HG02870 (cell line): ENCODE results near the gene SAMD14.
A peak's percentile ranks its signal among the peaks of the same experiment; 100 is the strongest.

ENCODE experiments used
- ATAC-seq: cut with Tn5 transposase; IDR thresholded peaks from one replicate; pipeline ENCODE4 v1.9.1; 2021; ENCODE audit warnings: mild to moderate bottlenecking, moderate library complexity; ENCODE audit not compliant: unreplicated experiment

SAMD14 gene

GRCh38 chr17:50148226-50149090, 18.5 kb upstream of the SAMD14 start:
- peak; percentile 38 for ATAC-seq

DNA sequence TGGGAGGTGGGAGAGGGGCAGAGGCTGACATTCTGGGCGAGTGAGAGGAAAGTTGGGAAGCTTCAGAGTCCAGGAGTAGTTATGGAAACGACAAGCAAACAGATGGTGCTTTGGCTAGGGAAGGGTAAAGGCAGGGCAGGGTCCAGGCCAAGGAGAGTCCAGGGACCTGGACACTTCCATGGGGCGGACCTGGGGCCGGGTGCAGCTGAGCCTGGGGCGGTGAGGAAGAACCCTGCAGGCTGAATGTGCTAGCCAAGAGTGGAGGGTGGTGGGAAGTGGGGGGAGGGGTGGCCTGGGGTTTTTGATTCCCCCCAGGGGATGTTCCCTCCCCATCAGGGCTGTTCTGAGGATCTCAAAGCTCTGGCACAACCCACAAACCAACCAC, 17.9 kb upstream of the SAMD14 start:
- no peak for ATAC-seq

- ATAC-seq = no peak
Measured at GRCh38 chr17:50146927-50147665, 17.1 kb upstream of the SAMD14 start.

DNA sequence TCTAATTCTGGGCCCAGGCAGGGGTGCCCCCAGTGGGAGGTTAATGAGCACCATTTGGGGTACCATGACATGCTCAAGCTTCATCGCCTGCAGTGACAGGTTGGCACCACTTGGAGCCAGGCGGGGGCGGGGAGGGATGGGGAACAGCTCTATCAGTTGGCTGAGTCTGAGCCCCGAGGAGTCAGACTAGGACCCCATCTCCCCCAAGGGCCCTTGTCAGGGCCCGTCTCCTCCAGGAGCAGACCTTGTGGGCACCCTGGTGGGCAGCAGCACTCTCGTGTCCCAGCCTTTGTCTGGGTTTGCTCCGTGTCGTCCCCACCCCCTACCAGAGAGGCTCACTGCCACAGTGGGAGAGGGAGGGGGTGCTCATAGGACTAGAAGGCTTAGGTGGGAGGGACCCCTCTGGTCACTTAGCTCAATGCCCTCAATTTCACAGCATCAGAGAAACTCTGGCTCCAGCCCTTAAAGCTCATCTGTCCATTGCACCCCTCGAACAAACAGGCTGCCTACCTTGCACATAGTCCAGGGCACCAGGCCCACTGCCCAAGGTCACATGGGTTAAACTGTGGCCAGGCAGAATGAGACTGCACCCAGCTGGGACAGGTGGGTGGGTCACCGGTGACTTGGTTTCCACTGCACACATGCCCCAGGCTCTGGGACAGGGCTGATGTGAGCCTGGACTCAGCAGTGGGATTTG, 16.4 kb upstream of the SAMD14 start:
- ATAC-seq = no peak

GRCh38 chr17:50145532-50146229, 15.7 kb upstream of the SAMD14 start:
- no peak for ATAC-seq

GRCh38 chr17:50144845-50145531, 15.0 kb upstream of the SAMD14 start:
- no peak for ATAC-seq

DNA sequence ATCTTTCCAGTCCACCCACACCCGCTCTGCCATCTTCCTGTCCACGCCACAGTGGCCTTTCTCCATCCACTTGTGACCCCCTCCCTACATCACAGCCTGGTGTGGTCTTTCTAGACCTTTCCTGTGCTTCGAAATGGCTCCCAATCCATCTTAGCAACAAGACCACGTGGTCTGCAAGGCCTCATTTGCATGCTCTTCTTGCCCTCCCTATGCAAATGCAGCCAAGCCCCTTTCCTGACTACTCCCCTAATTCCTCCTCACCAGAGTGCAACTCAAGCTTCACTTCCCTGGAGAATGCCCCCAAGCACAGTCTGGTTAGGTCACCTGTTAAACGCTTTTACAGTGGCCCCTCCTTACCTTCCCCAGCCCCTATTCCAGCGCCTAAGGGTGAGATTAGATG, 14.4 kb upstream of the SAMD14 start:
- ATAC-seq = no peak

GRCh38 chr17:50143461-50144176, 13.7 kb upstream of the SAMD14 start:
- ATAC-seq = no peak

DNA sequence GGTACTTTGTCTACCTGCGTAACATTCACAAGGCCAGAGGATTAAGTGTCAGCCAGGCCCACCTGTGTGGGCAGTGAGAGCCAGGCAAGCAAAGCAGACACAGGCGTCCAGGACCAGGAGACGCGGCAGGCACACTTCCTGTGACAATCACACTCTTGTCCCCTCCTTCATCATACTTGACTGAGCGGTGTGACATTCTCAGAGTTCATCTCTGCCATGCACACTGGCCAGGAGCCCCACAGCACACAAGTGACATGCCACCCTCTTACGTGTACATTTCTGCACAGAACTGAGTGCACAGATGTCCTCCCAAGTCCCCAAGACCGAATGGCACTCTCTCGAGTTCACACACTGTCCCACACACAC, 11.8 kb upstream of the SAMD14 start:
- ATAC-seq = no peak

DNA sequence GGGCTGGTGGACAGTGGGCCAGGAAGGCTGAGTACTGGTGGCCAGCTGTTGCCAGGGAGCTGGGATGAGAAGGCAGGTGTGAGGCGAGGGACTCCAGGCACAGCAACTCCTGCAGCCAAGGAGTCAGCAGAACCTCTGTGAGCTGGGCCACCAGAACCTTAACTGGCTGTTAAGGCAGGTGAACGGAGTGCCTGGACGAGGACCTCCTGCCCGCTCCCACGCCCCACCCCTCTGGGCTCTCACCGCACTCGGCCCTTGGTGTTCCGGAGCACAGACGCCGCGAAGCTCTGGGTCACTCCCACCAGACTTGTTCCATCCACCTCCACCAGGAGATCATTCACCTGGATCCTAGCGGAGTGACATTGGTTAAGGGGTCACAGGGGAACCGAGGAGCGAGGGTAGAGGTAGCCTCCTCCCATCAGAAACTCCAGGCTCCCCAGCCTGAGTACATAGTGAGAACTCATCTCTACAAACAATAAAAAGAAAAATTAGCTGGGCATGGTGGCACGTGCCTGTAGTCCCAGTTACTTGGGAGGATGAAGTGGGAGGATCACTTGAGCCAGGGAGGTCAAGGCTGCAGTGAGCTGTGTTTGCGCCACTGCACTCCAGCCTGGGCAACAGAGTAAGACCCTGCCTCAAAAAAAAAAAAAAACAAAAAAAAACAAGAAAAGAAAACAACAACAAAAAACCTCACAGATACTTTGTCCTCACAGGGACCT, 11.2 kb upstream of the SAMD14 start:
- ATAC-seq = no peak

DNA sequence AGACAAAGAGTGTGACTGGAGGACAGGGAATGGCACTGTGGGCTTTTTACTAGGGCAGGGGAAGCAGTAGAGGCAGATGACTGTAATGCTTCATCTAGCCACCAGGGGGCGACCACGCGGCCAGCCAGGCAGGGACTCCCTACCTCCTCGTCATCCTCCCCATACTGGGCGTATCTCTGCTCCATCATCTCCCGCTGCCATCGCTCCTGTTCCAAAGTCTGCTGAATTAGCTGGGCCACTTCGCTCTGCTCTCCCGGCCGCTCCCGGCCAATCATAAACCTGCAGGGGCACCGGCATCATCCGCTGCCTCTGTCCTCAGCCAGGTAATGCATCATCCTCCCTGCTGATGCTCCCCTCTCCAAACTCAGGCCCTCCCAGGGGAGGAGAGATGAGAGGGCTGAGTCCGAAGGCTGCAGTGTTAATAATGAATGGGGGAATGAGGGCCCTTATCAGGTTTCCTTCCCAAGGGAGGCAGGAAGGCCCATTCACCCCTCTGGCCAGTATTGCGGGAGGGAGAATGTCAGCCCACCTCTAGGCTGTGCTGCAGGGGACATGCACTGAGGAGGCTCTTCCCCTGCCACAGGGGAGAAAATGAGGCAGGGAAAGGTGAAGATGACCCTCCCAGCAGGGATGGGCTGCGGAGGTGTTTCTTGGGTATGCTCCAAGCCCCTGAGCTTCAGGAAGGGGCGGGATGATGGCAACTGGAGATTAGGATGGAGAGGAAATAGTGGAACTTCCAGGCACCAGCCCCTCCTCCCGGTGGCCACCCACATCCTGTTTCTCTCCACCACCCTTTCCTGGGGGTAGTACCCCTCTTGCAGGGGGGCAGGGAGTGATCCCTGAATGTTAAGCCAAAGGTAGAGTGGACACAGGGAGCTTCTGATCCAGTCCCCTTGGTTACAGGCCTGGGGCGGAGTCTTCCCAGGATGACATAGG, 10.3 kb upstream of the SAMD14 start:
- ATAC-seq = no peak

- no peak for ATAC-seq
Measured at GRCh38 chr17:50139185-50139783, 9.3 kb upstream of the SAMD14 start.

DNA sequence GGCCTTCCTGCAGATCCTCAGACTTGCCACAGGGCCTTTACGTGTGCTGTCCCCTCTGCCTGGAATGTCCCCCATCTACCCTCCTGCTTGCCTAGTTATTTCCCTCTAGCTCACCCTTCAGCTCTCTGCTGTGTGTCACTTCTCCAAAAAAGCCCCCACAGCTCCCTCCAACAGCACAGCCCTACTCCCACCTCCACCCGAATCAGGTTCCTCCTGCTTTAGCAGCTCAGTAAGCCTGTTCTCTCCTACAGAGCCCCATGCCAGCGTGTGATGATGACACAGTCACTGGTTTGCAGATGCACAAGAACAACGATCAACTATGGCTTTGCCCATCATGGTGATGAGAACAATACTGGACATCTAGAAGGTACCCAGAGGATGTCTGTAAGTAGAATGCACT, 7.1 kb upstream of the SAMD14 start:
- ATAC-seq = no peak

- ATAC-seq = no peak
Measured at GRCh38 chr17:50136096-50136687, 6.2 kb upstream of the SAMD14 start.

- ATAC-seq = no peak
Measured at GRCh38 chr17:50135316-50136095, 5.5 kb upstream of the SAMD14 start.

DNA sequence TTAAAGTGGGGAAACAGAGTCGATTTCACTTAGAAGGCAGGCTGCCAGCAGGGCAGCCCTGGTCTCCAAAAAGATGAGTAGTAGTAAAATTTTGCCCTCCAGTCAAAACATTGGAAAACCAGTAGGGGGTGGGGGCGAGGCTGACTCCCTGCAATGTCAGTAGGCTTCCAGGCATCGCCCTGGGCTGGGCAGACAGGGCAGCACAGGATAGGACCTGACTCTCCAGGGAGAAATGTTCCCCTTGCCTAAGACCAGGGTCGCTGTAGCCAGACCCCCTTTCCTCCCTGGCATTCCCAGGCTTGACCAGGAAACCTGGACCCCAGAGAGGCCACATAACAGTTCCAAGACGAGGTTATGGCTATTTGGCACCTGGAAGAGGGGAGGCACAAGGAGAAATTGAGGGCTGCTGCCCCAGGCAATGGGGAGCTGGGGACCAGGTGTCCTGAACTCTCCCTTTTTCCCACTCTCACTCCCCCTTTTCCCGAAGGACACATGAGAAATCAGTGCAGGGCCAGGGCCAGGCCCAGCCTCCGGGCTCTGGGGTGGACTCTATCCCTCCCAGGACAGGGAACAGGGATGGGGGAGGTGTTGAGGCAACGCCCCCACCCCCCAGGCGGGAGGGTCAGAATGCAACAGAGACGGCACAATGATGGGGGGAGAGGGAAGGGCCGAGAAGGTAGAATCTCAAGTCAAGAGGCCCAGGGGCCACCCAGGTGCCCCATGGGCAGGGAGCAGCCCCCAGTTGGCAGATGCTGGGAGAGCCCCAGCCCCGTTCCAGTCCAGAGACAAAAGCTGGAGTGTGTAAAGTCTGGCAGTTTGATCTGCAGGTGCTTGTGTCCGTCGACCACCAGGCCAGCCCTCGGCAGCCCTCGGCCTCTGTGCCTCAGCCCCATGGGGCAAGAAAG, 4.5 kb upstream of the SAMD14 start:
- ATAC-seq = no peak
